Measurements from ENCODE around the gene CHP1.
A peak's percentile ranks its signal among the peaks of the same experiment; 100 is the strongest.
"Not testable (repeated sequence)": the region's sequence is repeated elsewhere in the genome, so short reads cannot be mapped to it uniquely, and the experiment has no call there.

CHP1 gene

GRCh38 chr15:41256577-41257038 is 25.5 kb downstream of the CHP1 start:
- DNase-seq (ENCODE audit: low read depth in 2 of 2) = no peak

- DNase-seq (ENCODE audit: low read depth in 2 of 2) = no peak
These were observed 27.8 kb downstream of the CHP1 start for GRCh38 chr15:41258750-41259471.

- no peak for DNase-seq (ENCODE audit: low read depth in 2 of 2)
These were observed 28.6 kb downstream of the CHP1 start for GRCh38 chr15:41259546-41260189.

GRCh38 chr15:41260924-41261323 is 29.9 kb downstream of the CHP1 start:
- not testable (repeated sequence) for DNase-seq (ENCODE audit: low read depth in 2 of 2)

GRCh38 chr15:41262571-41262970 is 31.5 kb downstream of the CHP1 start:
- DNase-seq (ENCODE audit: low read depth in 2 of 2) = no peak

- no peak for DNase-seq (ENCODE audit: low read depth in 2 of 2)
These were observed 32.9 kb downstream of the CHP1 start for GRCh38 chr15:41263891-41264351.

GRCh38 chr15:41269887-41270286 is 38.8 kb downstream of the CHP1 start:
- no peak for DNase-seq (ENCODE audit: low read depth in 2 of 2)

- DNase-seq (ENCODE audit: low read depth in 2 of 2) = no peak
These were observed 45.8 kb downstream of the CHP1 start for GRCh38 chr15:41276831-41277230.

- DNase-seq (ENCODE audit: low read depth in 2 of 2) = no peak
These were observed 47.3 kb downstream of the CHP1 start for GRCh38 chr15:41278319-41278718.

- no peak for DNase-seq (ENCODE audit: low read depth in 2 of 2)
These were observed 48.6 kb downstream of the CHP1 start for GRCh38 chr15:41279535-41280283.

- no peak for DNase-seq (ENCODE audit: low read depth in 2 of 2)
These were observed 50.2 kb downstream of the CHP1 start for GRCh38 chr15:41281236-41281635.

GRCh38 chr15:41282436-41282835 is 51.4 kb downstream of the CHP1 start:
- DNase-seq (ENCODE audit: low read depth in 2 of 2) = not testable (repeated sequence)

- not testable (repeated sequence) for DNase-seq (ENCODE audit: low read depth in 2 of 2)
These were observed 52.0 kb downstream of the CHP1 start for GRCh38 chr15:41282980-41283652.

GRCh38 chr15:41283653-41284426 is 52.8 kb downstream of the CHP1 start:
- peak; percentile 93 to 95 for DNase-seq (ENCODE audit: low read depth in 2 of 2)

- no peak for DNase-seq (ENCODE audit: low read depth in 2 of 2)
These were observed 53.5 kb downstream of the CHP1 start for GRCh38 chr15:41284427-41285177.

- no peak for DNase-seq (ENCODE audit: low read depth in 2 of 2)
These were observed 54.2 kb downstream of the CHP1 start for GRCh38 chr15:41285285-41285684.

GRCh38 chr15:41286665-41287333 is 55.7 kb downstream of the CHP1 start:
- DNase-seq (ENCODE audit: low read depth in 2 of 2) = no peak

- no peak for DNase-seq (ENCODE audit: low read depth in 2 of 2)
These were observed 57.4 kb downstream of the CHP1 start for GRCh38 chr15:41288464-41288863.

GRCh38 chr15:41289953-41290352 is 58.9 kb downstream of the CHP1 start:
- DNase-seq (ENCODE audit: low read depth in 2 of 2) = no peak
